NCI-H1436 (cell line): ENCODE results near the gene OLFML2A.
A peak's percentile ranks its signal among the peaks of the same experiment; 100 is the strongest.
"Not testable (repeated sequence)": the region's sequence is repeated elsewhere in the genome, so short reads cannot be mapped to it uniquely, and the experiment has no call there.

Experiments
- DNase-seq: peaks from one replicate; lab custom pipeline; 2025; lab: John Stamatoyannopoulos, UW

Gene OLFML2A

DNA sequence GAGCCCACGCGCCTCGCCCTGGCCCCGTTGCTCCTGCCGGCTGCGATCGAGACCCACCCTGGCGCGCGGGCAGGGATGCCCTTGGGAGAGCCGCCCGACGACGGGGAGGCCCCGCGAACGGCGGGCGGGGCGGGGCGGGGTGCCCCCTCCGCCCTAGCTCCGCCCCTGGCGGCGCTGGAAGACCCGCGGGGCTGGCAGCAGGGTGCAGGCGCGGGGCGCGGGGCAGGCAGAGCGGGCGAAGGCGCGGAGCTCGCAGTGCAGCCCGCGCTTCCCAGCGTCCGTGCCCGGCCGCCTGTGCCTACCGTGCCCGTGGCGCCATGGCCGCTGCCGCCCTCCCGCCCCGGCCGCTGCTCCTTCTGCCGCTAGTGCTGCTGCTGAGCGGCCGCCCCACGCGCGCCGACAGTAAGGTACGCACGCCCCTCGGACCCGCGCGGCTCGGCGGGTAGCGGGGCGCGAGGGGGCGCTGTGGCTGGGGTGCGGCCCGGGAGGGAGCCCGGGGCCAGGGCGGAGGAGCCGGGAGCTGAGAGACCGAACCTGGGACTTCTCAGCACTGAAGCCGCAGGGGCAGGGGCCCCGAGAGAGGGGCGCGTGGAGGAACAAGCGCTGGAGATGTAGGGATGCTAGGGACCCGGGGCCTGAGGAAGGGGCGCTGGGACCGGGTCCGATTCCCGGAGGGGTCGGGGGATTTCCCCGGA is at the start of gene OLFML2A:
Gene OLFML2A (plus strand): TSS at position 180 of the 695 bp plus-strand sequence. CDS start 138 bp downstream, at position 318.
- DNase-seq, result peak; percentile 61

GRCh38 chr9:124730772-124731171 is 46.2 kb upstream of the OLFML2A start:
- no peak for DNase-seq

DNA sequence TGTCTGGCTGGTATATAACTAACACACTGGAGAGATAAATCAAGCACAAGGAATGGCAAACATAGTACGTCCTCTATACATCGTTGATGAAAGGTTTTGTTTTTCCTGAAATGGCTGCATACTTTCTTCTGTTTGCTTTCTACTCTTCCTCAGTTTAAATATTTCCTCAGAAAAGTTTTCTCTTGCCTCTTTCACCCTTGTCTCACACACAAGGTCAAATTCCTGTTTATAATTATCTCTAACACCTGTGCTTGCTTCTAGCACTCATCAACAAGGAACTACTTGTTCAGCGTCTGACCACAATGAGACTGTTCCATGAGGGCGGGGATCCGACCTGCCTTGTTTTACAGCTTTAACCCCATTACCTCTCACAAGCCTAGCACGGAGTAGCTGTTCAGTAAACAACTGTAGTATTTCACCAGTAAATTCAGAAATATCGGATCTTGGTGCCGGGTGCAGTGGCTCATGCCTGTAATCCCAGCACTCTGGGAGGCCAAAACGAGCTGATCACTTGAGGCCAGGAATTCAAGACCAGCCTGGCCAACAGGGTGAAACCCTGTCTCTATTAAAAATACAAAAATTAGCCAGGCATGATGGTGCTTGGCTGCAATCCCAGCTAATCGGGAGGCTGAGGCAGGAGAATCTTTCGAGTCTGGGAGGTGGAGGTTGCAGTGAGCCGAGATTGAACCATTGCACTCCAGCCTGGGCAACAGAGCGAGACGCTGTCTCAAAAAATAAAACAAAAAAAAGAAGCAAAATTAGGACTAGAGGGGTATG is 42.8 kb upstream of the OLFML2A start:
- no peak for DNase-seq

- DNase-seq, result not testable (repeated sequence)
Observed at GRCh38 chr9:124734741-124735083, 42.2 kb upstream of the OLFML2A start.

- no peak for DNase-seq
Observed at GRCh38 chr9:124735121-124735520, 41.8 kb upstream of the OLFML2A start.

DNA sequence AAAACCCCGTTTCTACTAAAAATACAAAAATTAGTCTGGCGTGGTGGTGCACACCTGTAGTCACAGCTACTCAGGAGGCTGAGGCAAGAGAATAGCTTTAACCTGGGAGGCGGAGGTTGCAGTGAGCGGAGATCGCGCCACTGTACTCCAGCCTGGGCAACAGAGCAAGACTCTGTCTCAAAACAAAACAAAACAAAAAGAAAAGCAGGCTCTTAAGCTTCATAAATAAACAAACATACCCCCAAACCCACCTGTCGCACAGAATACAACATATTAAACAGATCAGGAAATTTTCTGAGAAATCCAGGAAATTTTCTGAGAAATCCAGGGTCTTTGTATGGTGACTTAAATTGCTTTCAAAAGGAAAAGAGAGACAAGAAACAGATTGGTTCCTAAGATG is 38.9 kb upstream of the OLFML2A start:
- not testable (repeated sequence) for DNase-seq

DNA sequence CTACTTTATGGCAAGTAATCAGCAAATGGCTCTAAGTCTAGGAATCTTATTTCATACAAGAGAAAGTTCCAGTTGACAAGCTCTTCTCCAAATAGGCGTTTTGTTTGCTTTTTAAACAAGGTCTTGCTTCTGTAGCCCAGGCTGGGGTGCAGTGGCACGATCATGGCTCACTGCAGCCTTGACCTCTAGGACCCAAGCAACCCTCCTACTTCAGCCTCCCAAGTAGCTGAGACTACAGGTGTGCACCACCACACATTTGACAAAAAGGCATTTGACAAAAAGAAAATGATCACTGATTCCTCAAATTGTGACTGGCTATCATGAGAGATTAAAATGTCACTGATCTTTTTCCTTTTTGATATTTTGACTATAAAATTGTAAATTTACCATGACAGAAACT is 37.6 kb upstream of the OLFML2A start:
- no peak for DNase-seq

DNA sequence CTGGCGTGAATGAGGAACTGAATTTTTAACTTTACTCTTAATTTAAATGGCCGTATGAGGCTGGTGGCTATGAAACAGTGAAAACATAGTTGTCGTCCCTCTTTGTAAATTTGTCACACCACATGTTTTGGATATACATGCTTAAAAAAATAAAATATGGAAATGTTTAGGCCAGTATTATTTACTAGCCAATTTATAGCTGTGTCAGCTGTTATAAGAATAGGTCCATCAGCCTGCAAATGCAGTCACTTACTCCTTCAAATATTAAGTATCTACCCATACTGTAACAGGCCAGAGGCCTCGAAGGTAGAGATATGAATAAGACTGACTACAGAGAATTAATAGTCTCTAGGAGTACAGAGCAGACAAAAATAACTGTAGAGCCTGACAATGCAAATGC is 35.8 kb upstream of the OLFML2A start:
- no peak for DNase-seq

DNA sequence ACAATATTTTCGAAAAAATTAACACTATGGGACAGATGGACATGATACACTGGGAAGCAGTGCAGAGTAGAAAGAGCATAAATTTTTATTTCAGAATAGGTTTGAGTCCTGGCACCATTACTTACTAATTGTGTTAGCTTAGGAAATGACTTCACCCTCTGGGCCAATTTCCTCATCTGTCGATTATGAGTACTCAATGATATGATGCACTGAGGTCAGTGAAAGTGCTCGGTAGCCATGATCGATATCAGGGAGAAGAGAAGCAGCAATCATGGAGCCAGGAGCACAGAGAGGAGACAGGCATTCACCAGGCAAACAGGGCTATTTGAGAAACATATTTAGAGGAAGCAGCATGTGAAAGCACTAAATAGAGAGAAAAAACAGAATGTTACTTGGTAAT is 35.3 kb upstream of the OLFML2A start:
- no peak for DNase-seq

GRCh38 chr9:124742940-124743339 is 34.0 kb upstream of the OLFML2A start:
- DNase-seq, result no peak

- DNase-seq, result no peak
Observed at GRCh38 chr9:124743686-124744348, 33.1 kb upstream of the OLFML2A start.

DNA sequence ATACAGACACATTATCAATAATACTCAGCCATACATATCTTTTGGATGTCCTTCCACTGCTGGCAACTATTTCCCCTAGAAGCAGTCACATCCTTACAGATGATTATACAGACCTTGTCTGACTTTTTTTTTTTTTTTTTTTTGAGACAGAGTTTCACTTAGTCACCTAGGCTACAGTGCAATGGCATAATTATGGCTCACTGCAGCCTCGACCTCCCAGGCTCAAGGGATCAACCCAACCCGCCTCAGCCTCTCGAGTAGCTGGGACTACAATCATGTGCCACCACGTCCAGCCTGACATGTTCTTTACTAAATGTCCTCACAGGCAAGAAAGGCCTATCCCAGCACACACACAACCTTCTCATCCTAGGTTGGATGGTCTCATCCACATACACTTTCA is 29.9 kb upstream of the OLFML2A start:
- no peak for DNase-seq

GRCh38 chr9:124749284-124749683 is 27.6 kb upstream of the OLFML2A start:
- no peak for DNase-seq

DNA sequence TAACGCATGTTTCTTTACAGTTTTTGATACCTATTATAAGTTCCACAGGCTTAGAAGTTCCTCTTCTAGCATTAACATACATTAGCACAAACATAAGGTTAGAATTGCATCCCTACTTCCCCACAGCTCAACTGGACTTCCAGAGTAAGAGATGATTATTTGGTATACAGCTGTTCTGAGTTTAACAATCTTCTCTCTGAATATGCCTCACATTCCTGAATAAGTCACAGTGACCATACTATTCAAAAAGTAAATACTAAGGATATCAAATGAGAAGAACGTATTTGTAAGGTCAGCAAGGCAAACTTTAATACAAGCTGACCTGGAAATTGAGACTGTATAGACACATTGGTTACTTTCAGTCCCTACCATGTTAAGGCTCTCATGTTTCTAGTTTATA is 27.2 kb upstream of the OLFML2A start:
- no peak for DNase-seq

GRCh38 chr9:124752967-124753366 is 24.0 kb upstream of the OLFML2A start:
- no peak for DNase-seq

GRCh38 chr9:124754289-124754688 is 22.6 kb upstream of the OLFML2A start:
- DNase-seq, result no peak

DNA sequence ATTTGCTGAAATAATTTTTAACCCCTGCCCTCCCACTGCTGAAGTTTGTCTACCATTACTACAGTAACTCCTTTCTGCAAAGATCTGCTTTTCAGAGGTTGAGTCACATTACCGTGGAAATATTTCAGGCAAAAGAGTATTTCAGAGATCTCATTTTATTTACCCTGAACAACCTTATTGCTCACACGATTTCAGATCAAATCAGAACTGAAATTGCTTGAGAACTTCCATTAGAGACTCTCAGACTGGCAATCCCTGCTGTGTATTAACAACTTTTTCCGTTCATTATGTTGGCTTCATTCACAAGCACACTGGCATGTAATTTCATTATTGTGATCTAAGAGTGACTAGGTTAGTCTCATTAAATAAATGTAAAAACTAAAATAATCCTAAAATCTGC is 21.9 kb upstream of the OLFML2A start:
- DNase-seq, result no peak

DNA sequence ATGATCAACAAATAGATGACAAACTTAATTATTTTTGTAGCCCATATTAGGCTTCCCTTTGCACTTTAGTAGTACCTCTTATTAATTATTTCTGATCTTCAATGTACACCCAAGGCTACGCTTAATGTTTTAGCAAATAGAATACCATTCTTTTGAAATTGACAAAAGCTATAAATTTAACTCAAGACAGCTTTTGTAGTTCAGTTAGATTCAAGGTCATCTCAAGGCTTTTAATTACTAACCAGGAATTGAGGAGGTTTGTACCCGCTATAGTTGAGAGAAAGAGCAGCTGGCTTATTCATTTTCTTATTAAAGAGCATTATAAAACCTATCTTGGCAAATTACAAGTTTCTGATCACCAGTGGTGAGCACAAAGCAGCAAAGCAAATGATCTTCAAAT is 20.9 kb upstream of the OLFML2A start:
- no peak for DNase-seq

DNA sequence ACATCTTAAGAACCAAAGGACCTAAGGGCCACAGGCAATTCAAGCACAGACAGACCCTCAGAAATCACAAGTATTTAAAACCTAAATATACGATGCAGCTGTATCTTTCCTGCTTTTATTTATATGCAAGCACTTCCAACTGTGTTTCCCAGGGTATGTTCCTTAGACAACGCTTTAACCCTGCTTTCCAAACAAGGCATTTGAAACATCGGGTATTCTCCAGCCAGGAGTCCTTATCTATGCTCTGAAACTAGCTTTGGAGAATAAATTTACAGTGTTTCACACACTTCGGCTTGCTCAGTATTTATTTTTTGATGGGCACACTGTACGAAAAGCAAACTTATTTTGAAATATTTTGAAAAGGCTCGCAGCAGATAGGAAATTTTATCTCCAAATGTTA is 19.3 kb upstream of the OLFML2A start:
- DNase-seq, result no peak

DNA sequence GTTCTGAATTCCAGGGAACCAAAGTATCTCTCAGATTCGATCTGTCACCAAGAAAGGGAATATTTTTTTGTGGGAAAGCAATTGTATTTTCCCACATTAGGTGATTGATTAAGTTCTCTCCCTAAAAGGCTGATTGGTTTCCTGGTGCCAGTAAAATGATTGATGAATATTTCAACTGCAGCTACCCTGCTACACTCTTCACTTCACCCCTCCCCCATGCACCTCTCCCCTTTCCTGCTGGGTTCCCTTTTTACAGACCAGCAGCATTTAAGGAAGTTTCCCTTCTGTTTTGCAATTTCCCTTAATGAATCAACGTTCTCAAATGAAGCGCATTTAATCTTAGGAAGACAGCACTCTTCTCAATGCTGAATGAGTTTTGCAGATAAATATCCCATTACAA is 18.9 kb upstream of the OLFML2A start:
- no peak for DNase-seq

- no peak for DNase-seq
Observed at GRCh38 chr9:124758691-124759090, 18.2 kb upstream of the OLFML2A start.

- DNase-seq, result no peak
Observed at GRCh38 chr9:124759327-124759726, 17.6 kb upstream of the OLFML2A start.

DNA sequence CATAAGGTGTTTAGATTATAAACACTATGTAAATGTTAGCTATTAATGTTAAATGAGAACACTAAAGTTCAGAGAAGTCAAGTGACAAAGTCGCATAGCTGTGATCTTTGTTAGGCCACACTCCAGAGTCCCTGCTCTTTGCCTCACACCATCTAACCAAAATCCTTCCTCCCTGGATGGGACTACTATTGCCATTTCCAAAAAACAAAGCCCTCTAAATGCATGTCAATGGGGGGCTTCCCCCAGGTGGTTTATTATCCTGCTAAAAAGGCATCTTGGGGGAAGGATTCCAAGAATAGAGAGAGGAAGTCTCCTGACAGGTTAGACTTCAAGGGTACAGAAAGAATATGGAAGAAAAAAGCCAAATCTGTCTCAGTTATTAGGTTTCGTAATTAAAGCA is 16.2 kb upstream of the OLFML2A start:
- DNase-seq, result no peak
